ENCODE measurements around the gene IL4I1. TPM values are rescaled to one million over a fixed set of nuclear protein-coding genes. Genes with fewer than 3 reads are reported as not detected.

The IL4I1 gene
- total RNA-seq, 6 donors from 2014 or later, result 0.44 to 7.3 (median 2.1) TPM

- Histone ChIP-seq H3K27ac (no peak overlapping the region), H3K36me3 (peaks cover 0 to 53% (median 28%) of the 10 kb centered on the region in 4 donors), H3K4me3 (no peak overlapping the region), H3K9me3 (no peaks in the 10 kb centered on the region), H3K27me3 (no peaks in the 10 kb centered on the region), H3K4me1 (peaks cover 5 to 24% (median 8%) of the 10 kb centered on the region in 4 donors)
- TF ChIP-seq EP300 (IDR thresholded peaks at IDR 0.05) (no peak), CTCF (IDR thresholded peaks at IDR 0.05) (no peak), POLR2AphosphoS5 (IDR thresholded peaks at IDR 0.05) (no peak), POLR2A (IDR thresholded peaks at IDR 0.05) (no peak)
- ATAC-seq (ENCODE audit: low FRiP score in 2 of 2), result no peak
- peak in 1 of 2 donors; percentile 77 for DNase-seq
- WGBS, 2 donors, result 95 to 96% methylated on average over 19 to 36 of the region's 37 CpGs
Observed at GRCh38 chr19:49908480-49909420, 12.1 kb upstream of the IL4I1 start.

GRCh38 chr19:49907745-49908446, 11.2 kb upstream of the IL4I1 start:
- Histone ChIP-seq H3K27ac (no peak overlapping the region), H3K27me3 (no peaks in the 10 kb centered on the region), H3K4me3 (no peak overlapping the region), H3K36me3 (peaks cover 0 to 46% (median 23%) of the 10 kb centered on the region in 4 donors), H3K9me3 (no peaks in the 10 kb centered on the region), H3K4me1 (peaks cover 5 to 24% (median 8%) of the 10 kb centered on the region in 4 donors)
- ATAC-seq (ENCODE audit: low FRiP score in 2 of 2) (no peak), DNase-seq (peak in 1 of 2 donors; percentile 75)
- 93 to 96% methylated on average over 17 to 19 of the region's 23 CpGs for WGBS, 2 donors
- TF ChIP-seq EP300 (IDR thresholded peaks at IDR 0.05), result no peak
- no peak for TF ChIP-seq POLR2AphosphoS5 (IDR thresholded peaks at IDR 0.05)
- no peak for TF ChIP-seq CTCF (IDR thresholded peaks at IDR 0.05)
- no peak for TF ChIP-seq POLR2A (IDR thresholded peaks at IDR 0.05)

- no peak for ATAC-seq (ENCODE audit: low FRiP score in 2 of 2)
- H3K4me1 ChIP-seq, result peaks cover 5 to 20% (median 8%) of the 10 kb centered on the region in 4 donors
- TF ChIP-seq POLR2AphosphoS5 (IDR thresholded peaks at IDR 0.05) (no peak), CTCF (IDR thresholded peaks at IDR 0.05) (no peak), POLR2A (IDR thresholded peaks at IDR 0.05) (no peak), EP300 (IDR thresholded peaks at IDR 0.05) (no peak)
- no peaks in the 10 kb centered on the region for H3K27me3 ChIP-seq
- no peak for DNase-seq
- WGBS, 2 donors, result 87 to 96% methylated on average over 16 of the region's 16 CpGs
- H3K9me3 ChIP-seq, result no peaks in the 10 kb centered on the region
- peaks cover 0 to 40% (median 20%) of the 10 kb centered on the region in 4 donors for H3K36me3 ChIP-seq
- H3K4me3 ChIP-seq, result no peak overlapping the region
- H3K27ac ChIP-seq, result no peak overlapping the region
Observed at GRCh38 chr19:49906879-49907564, 10.3 kb upstream of the IL4I1 start.

- Histone ChIP-seq H3K4me3 (no peak overlapping the region), H3K4me1 (peaks cover 0 to 7% (median 0%) of the 10 kb centered on the region in 4 donors), H3K9me3 (no peaks in the 10 kb centered on the region), H3K27me3 (no peaks in the 10 kb centered on the region), H3K27ac (no peak overlapping the region), H3K36me3 (peaks cover 0 to 33% (median 16%) of the 10 kb centered on the region in 4 donors)
- ATAC-seq (ENCODE audit: low FRiP score in 2 of 2) (no peak), DNase-seq (no peak)
- TF ChIP-seq POLR2A (IDR thresholded peaks at IDR 0.05) (no peak), EP300 (IDR thresholded peaks at IDR 0.05) (no peak), POLR2AphosphoS5 (IDR thresholded peaks at IDR 0.05) (no peak), CTCF (IDR thresholded peaks at IDR 0.05) (no peak)
- 50 to 52% methylated on average over 6 of the region's 6 CpGs for WGBS, 2 donors
Observed at GRCh38 chr19:49904136-49904535, 7.4 kb upstream of the IL4I1 start.
